ENCODE measurements around the gene EZR. TPM values are rescaled to one million over a fixed set of nuclear protein-coding genes. Genes with fewer than 3 reads are reported as not detected.

Gene EZR
- total and polyA plus RNA-seq, 10 of the 15 experiments (the other 5 are each of a cell fraction or from before 2014, with no cell fraction given) = 79.1 to 282 (median 161) TPM

GRCh38 chr6:158755636-158756035, 63.5 kb downstream of the EZR start:
- TF ChIP-seq IRF5 (IDR thresholded peaks at IDR 0.05; ENCODE audit: borderline replicate concordance) = no peak
- TF ChIP-seq BMI1 (IDR thresholded peaks at IDR 0.05; ENCODE audit: borderline replicate concordance) = no peak
- TF ChIP-seq SPI1 (IDR thresholded peaks at IDR 0.05; ENCODE audit: borderline replicate concordance, insufficient read depth, low read depth, low read length) = no peak; the same call in 1 of the 2 replicates
- TF ChIP-seq EZH2 (IDR thresholded peaks at IDR 0.05; ENCODE audit: borderline replicate concordance, control insufficient read depth, low read depth, low read length) = no peak
- no peak for TF ChIP-seq SUPT20H (IDR thresholded peaks at IDR 0.05; ENCODE audit: borderline replicate concordance, control insufficient read depth, low read depth, low read length)
- no peak for TF ChIP-seq ZNF592 (IDR thresholded peaks at IDR 0.05)
- no peak for TF ChIP-seq PAX5 (IDR thresholded peaks at IDR 0.05; ENCODE audit: borderline replicate concordance, low read depth, low read length)
- no peak for TF ChIP-seq MYB (IDR thresholded peaks at IDR 0.05; ENCODE audit: borderline replicate concordance, low read depth, low read length)
- TF ChIP-seq SMARCA5 (IDR thresholded peaks at IDR 0.05) = no peak
- SMC1A ChIA-PET (ENCODE audit: uncharacterized antibody, unreplicated experiment) = interaction anchor here (1.2 kb wide), 1 partner anchor 216 kb away, joined by 3 read pairs; no protein-coding TSS in a partner anchor
- in situ Hi-C loops (cut with MboI) (no loop called here), intact Hi-C loops (cut with micrococcal nuclease; ENCODE audit: unreplicated experiment) (no loop called here)
- no peaks in the 10 kb centered on the region for H3K36me3 ChIP-seq (ENCODE audit: control insufficient read depth in 2 of 2, insufficient read depth in 2 of 2, low read length in 1 of 2)
- no peaks in the 10 kb centered on the region; the same call in 1 of the 2 replicates for H3K4me1 ChIP-seq (ENCODE audit: control insufficient read depth, insufficient read depth, low read length)
- no peaks in the 10 kb centered on the region for H3K27me3 ChIP-seq (replicated peaks in 1 of 2; ENCODE audit: control insufficient read depth in 2 of 2, insufficient read depth in 2 of 2, low read length in 1 of 2)
- H2AFZ ChIP-seq (ENCODE audit: control insufficient read depth, low read depth, low read length) = no peak overlapping the region
- RAD21 ChIA-PET (ENCODE audit: unreplicated experiment) = no interaction called here
- no peak overlapping the region for H3K27ac ChIP-seq (ENCODE audit: control insufficient read depth, insufficient read depth)
- CTCF ChIA-PET = interaction anchor here (1.1 to 1.5 kb wide), 2 partner anchors 64 to 215 kb away, joined by 4 to 6 read pairs; no protein-coding TSS in a partner anchor
- FAIRE-seq (no peak), DNase-seq (ENCODE audit: low read depth, low spot score) (no peak), ATAC-seq (no peak)
- no peak overlapping the region for H3K4me2 ChIP-seq (ENCODE audit: control insufficient read depth, insufficient read depth)
- POLR2A ChIA-PET = interaction anchor here (0.5 to 0.7 kb wide), 2 partner anchors 12 to 141 kb away, joined by 3 read pairs; no protein-coding TSS in a partner anchor
- WGBS (ENCODE audit: insufficient coverage, insufficient replicate concordance, low lambda C conversion rate, missing lambda C conversion rate) = 67% methylated on average over 12 of the region's 13 CpGs
- BruUV-seq (replicated peaks) = no TSS peak
- H4K20me1 ChIP-seq (ENCODE audit: control insufficient read depth, insufficient read depth) = no peaks in the 10 kb centered on the region; the same call in 1 of the 2 replicates
- no peak overlapping the region for H3K4me3 ChIP-seq
- no peaks in the 10 kb centered on the region for H3K79me2 ChIP-seq (ENCODE audit: control insufficient read depth, insufficient read depth, low read length)
- no peaks in the 10 kb centered on the region for H3K9me3 ChIP-seq (replicated peaks; ENCODE audit: control insufficient read depth, insufficient read depth, low read length)
- no peak overlapping the region for H3K9ac ChIP-seq (ENCODE audit: control insufficient read depth, insufficient read depth, low read length)
